GM19238 (cell line): ENCODE results near the gene STAC3.

Experiments
- DNase-seq: peaks from one replicate; pipeline ENCODE4 v3.0.0; 2011; ENCODE audit warnings: low spot score; ENCODE audit not compliant: insufficient read length

The STAC3 gene

GRCh38 chr12:57236201-57236924 is 14.6 kb downstream of the STAC3 start:
- DNase-seq = no peak

GRCh38 chr12:57235728-57236131 is 15.3 kb downstream of the STAC3 start:
- no peak for DNase-seq

GRCh38 chr12:57235017-57235727 is 15.8 kb downstream of the STAC3 start:
- DNase-seq = no peak

- DNase-seq = no peak
Observed at GRCh38 chr12:57234571-57235016, 16.4 kb downstream of the STAC3 start.

GRCh38 chr12:57234233-57234570 is 16.8 kb downstream of the STAC3 start:
- no peak for DNase-seq

- DNase-seq = no peak
Observed at GRCh38 chr12:57233357-57234232, 17.4 kb downstream of the STAC3 start.

GRCh38 chr12:57232156-57232756 is 18.7 kb downstream of the STAC3 start:
- DNase-seq = no peak

GRCh38 chr12:57231276-57232021 is 19.5 kb downstream of the STAC3 start:
- no peak for DNase-seq

GRCh38 chr12:57230381-57231155 is 20.4 kb downstream of the STAC3 start:
- DNase-seq = no peak

GRCh38 chr12:57229634-57230380 is 21.2 kb downstream of the STAC3 start, which contains the start of gene SHMT2:
Gene SHMT2, plus strand, starts transcription at chr12:57229711. Its CDS starts 68 bp downstream, at chr12:57229779.
- peak; percentile 99 for DNase-seq

- DNase-seq = no peak
Observed at GRCh38 chr12:57229046-57229633, 21.8 kb downstream of the STAC3 start.

GRCh38 chr12:57227315-57228115 is 23.5 kb downstream of the STAC3 start:
- no peak for DNase-seq

GRCh38 chr12:57226588-57227314 is 24.2 kb downstream of the STAC3 start:
- DNase-seq = no peak

- DNase-seq = no peak
Observed at GRCh38 chr12:57225680-57226210, 25.2 kb downstream of the STAC3 start.

GRCh38 chr12:57224973-57225679 is 25.9 kb downstream of the STAC3 start:
- DNase-seq = no peak

- no peak for DNase-seq
Observed at GRCh38 chr12:57224278-57224972, 26.6 kb downstream of the STAC3 start.
